CD4-positive, alpha-beta memory T cell (primary cell): ENCODE data around the gene LBHD2. TPM values are rescaled to one million over a fixed set of nuclear protein-coding genes. Genes with fewer than 3 reads are reported as not detected.
"Not testable (repeated sequence)": the region's sequence is repeated elsewhere in the genome, so short reads cannot be mapped to it uniquely, and the experiment has no call there.

ENCODE experiments used
- CTCF ChIA-PET: fragments of 350-600 bp; sonication (Branson Sonifier 250); formaldehyde crosslinking; loops from one replicate; lab custom pipeline; 2021; ENCODE audit warnings: inconsistent platforms; ENCODE audit not compliant: partially characterized antibody; lab: Charles Lee
- POLR2A ChIA-PET: fragments of 350-600 bp; sonication (Branson Sonifier 250); formaldehyde crosslinking; loops from one replicate; lab custom pipeline; 2021; ENCODE audit not compliant: partially characterized antibody; lab: Charles Lee
- DNase-seq, 5 donors: peaks; one replicate each; pipeline versions ENCODE4 v3.0.0 to v3.0.0-alpha.2; 2020 to 2022; ENCODE audit warnings: mixed read lengths in 1 of 5
- H3K27ac ChIP-seq: one replicate; pipeline ENCODE4 v1.7.0; 2013; ENCODE audit warnings: low read depth, low read length
- H3K27me3 ChIP-seq: 2 replicates; pipeline ENCODE4 v1.7.0; 2013; ENCODE audit warnings: mild to moderate bottlenecking, low read length, moderate library complexity; ENCODE audit not compliant: insufficient read depth
- H3K36me3 ChIP-seq: 2 replicates; pipeline ENCODE4 v1.7.0; 2013; ENCODE audit warnings: mild to moderate bottlenecking, low read length, moderate library complexity; ENCODE audit not compliant: insufficient read depth
- H3K4me1 ChIP-seq: 2 replicates; pipeline ENCODE4 v1.7.0; 2013; ENCODE audit warnings: mild to moderate bottlenecking, low read length, moderate library complexity; ENCODE audit not compliant: insufficient read depth
- H3K4me3 ChIP-seq, 2 donors: one replicate each; pipeline ENCODE4 v1.7.0; 2013; ENCODE audit warnings: low read length in 2 of 2, mild to moderate bottlenecking in 1 of 2
- H3K9me3 ChIP-seq, 2 donors: one replicate each; pipeline ENCODE4 v1.7.0; 2013; ENCODE audit warnings: low read length in 2 of 2, control low read depth in 1 of 2; ENCODE audit not compliant: control insufficient read depth in 1 of 2
- H3K27ac Mint-ChIP-seq, 7 donors: one replicate each; pipeline ENCODE4 v1.8.0; 2020 to 2021; ENCODE audit warnings: mixed read lengths in 7 of 7, mild to moderate bottlenecking in 6 of 7, inconsistent platforms in 3 of 7, moderate library complexity in 3 of 7
- H3K27me3 Mint-ChIP-seq, 2 donors: one replicate each; pipeline ENCODE4 v1.8.0; 2020 to 2021; ENCODE audit warnings: mixed read lengths in 2 of 2
- H3K36me3 Mint-ChIP-seq, 2 donors: one replicate each; pipeline ENCODE4 v1.8.0; 2020 to 2021; ENCODE audit warnings: mixed read lengths in 2 of 2, inconsistent platforms in 1 of 2, mild to moderate bottlenecking in 1 of 2
- H3K4me1 Mint-ChIP-seq, 4 donors: one replicate each; pipeline ENCODE4 v1.8.0; 2020 to 2021; ENCODE audit warnings: mixed read lengths in 4 of 4, mild to moderate bottlenecking in 1 of 4
- H3K4me3 Mint-ChIP-seq, 8 donors: one replicate each; pipeline ENCODE4 v1.8.0; 2020 to 2021; ENCODE audit warnings: mixed read lengths in 8 of 8, mild to moderate bottlenecking in 7 of 8, moderate library complexity in 6 of 8, inconsistent platforms in 3 of 8
- H3K9me3 Mint-ChIP-seq, 8 donors: one replicate each; pipeline ENCODE4 v1.8.0; 2020 to 2021; ENCODE audit warnings: mixed read lengths in 8 of 8, mild to moderate bottlenecking in 5 of 8, inconsistent platforms in 3 of 8, moderate library complexity in 1 of 8
- intact Hi-C: fragments of 100-400 bp; cut with micrococcal nuclease; formaldehyde crosslinking; loops from one replicate; pipeline ENCODE4 v1.15.1; 2023
- polyA plus RNA-seq, 2 donors: library from polyadenylated mRNA; unstranded; fragments of 300-500 nt; fragmentation: Illumina TruSeq; gene quantifications; one replicate each; pipeline ENCODE4 v1.2.3, GENCODE V29; 2021
- total RNA-seq, 2 experiments: library from RNA; stranded (reverse); gene quantifications; one replicate each; pipeline ENCODE4 v1.2.3, GENCODE V29; 2021

LBHD2 gene
- total and polyA plus RNA-seq, 4 experiments from 2014 or later: not detected

GRCh38 chr14:103113303-103113702 lies 29.3 kb downstream of the LBHD2 start:
- H3K4me1 ChIP-seq: peaks cover 4% of the 10 kb centered on the region
- H3K27me3 Mint-ChIP-seq: peaks cover 2 to 3% of the 10 kb centered on the region in 2 donors

GRCh38 chr14:103113774-103114173 lies 29.8 kb downstream of the LBHD2 start:
- intact Hi-C loops: no loop called here
- H3K4me3 ChIP-seq: no peak overlapping the region
- no peaks in the 10 kb centered on the region for H3K27me3 ChIP-seq
- Mint-ChIP-seq H3K4me1 (peaks cover 4 to 6% (median 5%) of the 10 kb centered on the region in 4 donors), H3K27ac (no peak overlapping the region), H3K4me3 (no peak overlapping the region), H3K9me3 (no peaks in the 10 kb centered on the region), H3K36me3 (no peaks in the 10 kb centered on the region), H3K27me3 (peaks cover 2 to 3% of the 10 kb centered on the region in 2 donors)
- no peaks in the 10 kb centered on the region for H3K36me3 ChIP-seq
- ChIA-PET POLR2A (no interaction called here), CTCF (interaction anchor here (1.6 kb wide), 1 partner anchor 9 kb away, joined by 7 read pairs; no protein-coding TSS in a partner anchor)
- no peak for DNase-seq
- H3K27ac ChIP-seq: no peak overlapping the region
- H3K9me3 ChIP-seq: no peaks in the 10 kb centered on the region
- peaks cover 4% of the 10 kb centered on the region for H3K4me1 ChIP-seq

More at GRCh38 chr14:103113303-103113702, 29.3 kb downstream of the LBHD2 start:
- intact Hi-C loops: no loop called here
- no peaks in the 10 kb centered on the region for H3K9me3 Mint-ChIP-seq
- no peak overlapping the region for H3K4me3 ChIP-seq
- H3K36me3 Mint-ChIP-seq: no peaks in the 10 kb centered on the region
- no peaks in the 10 kb centered on the region for H3K36me3 ChIP-seq
- H3K27ac ChIP-seq: no peak overlapping the region
- H3K27me3 ChIP-seq: no peaks in the 10 kb centered on the region
- H3K9me3 ChIP-seq: no peaks in the 10 kb centered on the region
- no peak overlapping the region for H3K27ac Mint-ChIP-seq
- POLR2A ChIA-PET: no interaction called here
- H3K4me1 Mint-ChIP-seq: peaks cover 4 to 6% (median 5%) of the 10 kb centered on the region in 4 donors
- no peak overlapping the region for H3K4me3 Mint-ChIP-seq
- no peak for DNase-seq
- CTCF ChIA-PET: interaction anchor here (1.6 kb wide), 1 partner anchor 9 kb away, joined by 7 read pairs; no protein-coding TSS in a partner anchor

GRCh38 chr14:103115086-103115679 lies 31.2 kb downstream of the LBHD2 start:
- H3K27me3 Mint-ChIP-seq, H3K36me3 Mint-ChIP-seq, H3K4me3 ChIP-seq, intact Hi-C loops, H3K9me3 ChIP-seq, H3K27ac ChIP-seq, H3K27me3 ChIP-seq, DNase-seq, H3K36me3 ChIP-seq, H3K9me3 Mint-ChIP-seq, H3K4me1 ChIP-seq, POLR2A ChIA-PET, H3K4me1 Mint-ChIP-seq: not testable (repeated sequence)
- CTCF ChIA-PET: interaction anchor here (1.1 to 1.3 kb wide), 2 partner anchors 10 to 14 kb away, joined by 3 to 6 read pairs; no protein-coding TSS in a partner anchor
- Mint-ChIP-seq H3K4me3 (peak overlapping the region; percentile 28 to 90 (median 82)), H3K27ac (peak overlapping the region in 4 of 7 donors; percentile 42 to 86 (median 78))

GRCh38 chr14:103115845-103116572 lies 32.0 kb downstream of the LBHD2 start:
- Histone ChIP-seq H3K36me3 (no peaks in the 10 kb centered on the region), H3K4me3 (no peak overlapping the region), H3K27ac (no peak overlapping the region), H3K27me3 (no peaks in the 10 kb centered on the region), H3K9me3 (no peaks in the 10 kb centered on the region), H3K4me1 (peaks cover 4% of the 10 kb centered on the region)
- Mint-ChIP-seq H3K4me3 (peak overlapping the region in 1 of 8 donors; percentile 47), H3K27ac (peak overlapping the region in 1 of 7 donors; percentile 3), H3K9me3 (no peaks in the 10 kb centered on the region), H3K27me3 (peaks cover 11 to 12% of the 10 kb centered on the region in 2 donors), H3K4me1 (peaks cover 4 to 10% (median 7%) of the 10 kb centered on the region in 4 donors), H3K36me3 (no peaks in the 10 kb centered on the region)
- DNase-seq: no peak
- ChIA-PET POLR2A (no interaction called here), CTCF (interaction anchor here (1.5 kb wide), 1 partner anchor 11 kb away, joined by 5 read pairs; no protein-coding TSS in a partner anchor)
- intact Hi-C loops: no loop called here

- Histone ChIP-seq H3K27ac (no peak overlapping the region), H3K4me1 (peaks cover 4% of the 10 kb centered on the region), H3K27me3 (no peaks in the 10 kb centered on the region), H3K4me3 (no peak overlapping the region), H3K36me3 (no peaks in the 10 kb centered on the region), H3K9me3 (no peaks in the 10 kb centered on the region)
- Mint-ChIP-seq H3K27me3 (peaks cover 13 to 17% of the 10 kb centered on the region in 2 donors), H3K27ac (no peak overlapping the region), H3K4me1 (peaks cover 4 to 10% (median 7%) of the 10 kb centered on the region in 4 donors), H3K36me3 (no peaks in the 10 kb centered on the region), H3K4me3 (no peak overlapping the region), H3K9me3 (no peaks in the 10 kb centered on the region)
- ChIA-PET CTCF (interaction anchor here (0.9 to 1.5 kb wide), 2 partner anchors 12 to 37 kb away, joined by 3 to 5 read pairs; no protein-coding TSS in a partner anchor), POLR2A (no interaction called here)
- intact Hi-C loops: no loop called here
- no peak for DNase-seq
These were observed 32.6 kb downstream of the LBHD2 start for GRCh38 chr14:103116636-103117035.

- intact Hi-C loops, H3K36me3 ChIP-seq, H3K9me3 Mint-ChIP-seq, H3K4me1 ChIP-seq, H3K4me3 ChIP-seq, DNase-seq, H3K4me3 Mint-ChIP-seq, H3K27ac Mint-ChIP-seq, POLR2A ChIA-PET, H3K27me3 ChIP-seq, H3K9me3 ChIP-seq, H3K36me3 Mint-ChIP-seq, H3K27ac ChIP-seq: not testable (repeated sequence)
- CTCF ChIA-PET: interaction anchor here (0.9 kb wide), 1 partner anchor 38 kb away, joined by 3 read pairs; no protein-coding TSS in a partner anchor
- Mint-ChIP-seq H3K27me3 (peaks cover 13 to 20% of the 10 kb centered on the region in 2 donors), H3K4me1 (peaks cover 7 to 10% (median 9%) of the 10 kb centered on the region in 4 donors)
These were observed 33.5 kb downstream of the LBHD2 start for GRCh38 chr14:103117499-103117898.

GRCh38 chr14:103118018-103118662 lies 34.1 kb downstream of the LBHD2 start:
- CTCF ChIA-PET: no interaction called here
- no peak for DNase-seq
- H3K4me1 ChIP-seq: peaks cover 8% of the 10 kb centered on the region
- no peaks in the 10 kb centered on the region for H3K36me3 ChIP-seq
- Mint-ChIP-seq H3K27me3 (peaks cover 13 to 20% of the 10 kb centered on the region in 2 donors), H3K9me3 (no peaks in the 10 kb centered on the region), H3K4me1 (peaks cover 7 to 10% (median 9%) of the 10 kb centered on the region in 4 donors), H3K36me3 (no peaks in the 10 kb centered on the region), H3K27ac (no peak overlapping the region), H3K4me3 (no peak overlapping the region)
- POLR2A ChIA-PET: no interaction called here
- no peaks in the 10 kb centered on the region for H3K9me3 ChIP-seq
- H3K4me3 ChIP-seq: no peak overlapping the region
- H3K27ac ChIP-seq: no peak overlapping the region
- intact Hi-C loops: no loop called here
- H3K27me3 ChIP-seq: no peaks in the 10 kb centered on the region
